GM18520 (cell line): Measurements from ENCODE around the gene PHF2.

Experiments used
- ATAC-seq: cut with Tn5 transposase; IDR thresholded peaks from one replicate; pipeline ENCODE4 v1.9.1; 2021; ENCODE audit not compliant: unreplicated experiment

Gene PHF2

GRCh38 chr9:93576258-93577077 is at the start of gene PHF2:
Gene PHF2, plus strand, starts transcription at chr9:93576584. Its CDS starts 190 bp downstream, at chr9:93576774.
- ATAC-seq: no peak

DNA sequence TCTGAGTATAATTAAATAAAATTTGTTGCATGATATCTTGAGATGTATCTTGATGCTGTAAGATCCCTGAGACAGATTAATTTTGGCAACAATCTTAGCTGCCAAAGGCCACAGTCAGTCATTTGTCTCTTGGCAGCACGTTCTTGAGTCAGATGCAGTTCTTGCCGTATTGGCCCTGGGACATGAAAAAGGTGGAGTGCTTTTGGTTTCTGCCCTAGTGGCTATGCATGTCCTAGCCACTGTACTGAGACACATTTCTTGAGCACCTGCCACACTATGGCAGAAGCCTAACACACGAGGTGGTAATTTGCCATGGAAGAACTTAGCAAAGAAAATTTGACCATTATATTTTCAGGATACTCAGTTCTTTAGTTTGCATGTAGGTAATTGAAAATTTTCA is 45.0 kb upstream of the PHF2 start:
- no peak for ATAC-seq

DNA sequence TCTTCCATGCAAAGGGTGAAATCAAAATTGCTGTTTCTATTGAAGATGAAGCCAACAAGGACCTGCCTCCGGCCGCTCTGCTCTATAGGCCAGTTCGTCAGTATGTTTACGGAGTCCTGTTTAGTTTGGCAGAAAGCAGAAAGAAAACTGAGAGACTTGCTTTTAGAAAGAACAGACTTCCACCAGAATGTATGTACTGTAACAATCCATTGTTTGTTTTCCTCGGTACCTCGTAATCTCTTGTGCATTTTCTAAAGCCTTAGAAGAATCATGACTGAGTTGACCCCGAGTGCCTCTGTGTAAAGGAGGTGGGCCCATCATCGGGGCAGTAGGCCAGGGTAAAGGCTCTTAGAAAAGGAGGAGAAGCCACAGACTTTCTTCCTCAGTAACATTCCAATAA is 44.2 kb upstream of the PHF2 start:
- no peak for ATAC-seq

- ATAC-seq: no peak
Measured at GRCh38 chr9:93533863-93534262, 42.5 kb upstream of the PHF2 start.

DNA sequence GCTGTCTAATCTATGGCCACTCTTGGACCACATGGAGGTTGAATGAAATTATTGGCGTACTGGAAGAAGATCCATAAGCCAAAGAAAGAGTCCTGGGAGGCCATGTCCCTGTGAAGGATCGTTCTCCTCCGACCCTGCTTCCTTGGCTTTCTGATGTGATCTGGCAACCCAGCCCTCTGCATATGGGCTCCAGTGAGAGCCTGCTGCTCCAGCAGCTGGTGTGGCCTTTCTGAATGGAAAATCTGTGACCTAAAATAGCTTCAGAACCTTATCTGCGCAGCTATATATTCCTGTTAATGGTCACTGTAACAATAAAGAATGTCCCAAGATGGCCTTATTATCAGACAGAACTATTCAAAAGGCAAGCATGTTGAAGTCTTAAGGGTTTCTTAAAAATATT is 40.2 kb upstream of the PHF2 start:
- no peak for ATAC-seq

DNA sequence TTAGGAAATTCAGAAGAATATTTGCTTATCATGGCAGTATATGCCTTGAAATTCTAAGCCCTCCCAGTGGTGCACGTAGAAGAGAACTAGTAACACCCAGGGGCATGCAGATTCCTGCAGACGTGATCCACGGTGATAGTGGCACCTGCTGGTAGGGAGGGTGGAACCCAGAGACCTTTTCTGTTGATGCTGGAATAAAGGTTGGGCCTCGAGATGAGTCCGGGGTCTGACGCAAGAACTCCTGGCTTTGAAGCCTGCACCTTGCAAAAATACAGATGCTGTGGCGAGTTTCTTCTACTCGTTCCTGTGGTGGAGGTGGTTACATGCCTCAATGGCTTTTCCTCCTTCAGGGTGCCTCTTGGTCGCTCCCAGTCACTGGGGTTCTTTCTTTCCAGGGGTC is 39.5 kb upstream of the PHF2 start:
- no peak for ATAC-seq

DNA sequence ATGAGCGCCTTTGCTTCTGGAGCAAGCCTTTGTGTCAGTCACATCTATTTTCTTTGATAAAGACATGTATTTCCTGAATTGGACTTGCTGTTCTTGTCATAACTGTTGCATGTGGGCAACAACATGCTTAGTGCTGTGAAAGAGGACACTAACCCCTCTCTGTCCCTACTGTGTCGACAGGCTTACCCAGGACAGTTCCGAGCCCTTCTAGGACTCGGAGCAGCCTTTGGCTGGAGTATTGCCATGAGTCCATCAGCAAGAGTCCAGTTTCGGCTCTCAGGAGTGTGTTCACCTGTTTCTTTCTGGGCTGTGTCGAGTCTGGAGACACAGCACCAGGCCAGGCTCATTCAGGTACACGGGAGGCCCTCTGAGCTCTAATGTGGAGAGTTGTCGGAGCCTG is 36.1 kb upstream of the PHF2 start:
- ATAC-seq: no peak

DNA sequence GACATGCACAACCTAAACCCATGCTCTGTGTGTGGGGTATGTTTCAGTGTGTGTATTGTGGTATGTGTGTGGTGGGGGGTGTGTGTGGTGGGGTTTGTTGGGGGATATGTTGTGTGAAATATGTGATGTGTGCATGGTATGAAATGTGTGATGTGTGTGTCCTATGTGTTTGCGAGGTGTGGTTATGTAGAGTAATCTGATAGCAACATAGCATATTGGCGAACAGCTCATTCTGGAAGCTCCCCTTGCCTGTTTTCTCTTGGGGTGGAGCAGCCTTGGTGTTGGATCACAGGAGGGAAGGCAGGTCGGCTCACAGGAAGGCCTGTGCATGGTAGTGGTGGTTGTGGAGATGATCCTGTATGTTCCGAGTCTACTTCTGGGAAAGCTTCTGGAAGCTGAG is 35.4 kb upstream of the PHF2 start:
- ATAC-seq: no peak

DNA sequence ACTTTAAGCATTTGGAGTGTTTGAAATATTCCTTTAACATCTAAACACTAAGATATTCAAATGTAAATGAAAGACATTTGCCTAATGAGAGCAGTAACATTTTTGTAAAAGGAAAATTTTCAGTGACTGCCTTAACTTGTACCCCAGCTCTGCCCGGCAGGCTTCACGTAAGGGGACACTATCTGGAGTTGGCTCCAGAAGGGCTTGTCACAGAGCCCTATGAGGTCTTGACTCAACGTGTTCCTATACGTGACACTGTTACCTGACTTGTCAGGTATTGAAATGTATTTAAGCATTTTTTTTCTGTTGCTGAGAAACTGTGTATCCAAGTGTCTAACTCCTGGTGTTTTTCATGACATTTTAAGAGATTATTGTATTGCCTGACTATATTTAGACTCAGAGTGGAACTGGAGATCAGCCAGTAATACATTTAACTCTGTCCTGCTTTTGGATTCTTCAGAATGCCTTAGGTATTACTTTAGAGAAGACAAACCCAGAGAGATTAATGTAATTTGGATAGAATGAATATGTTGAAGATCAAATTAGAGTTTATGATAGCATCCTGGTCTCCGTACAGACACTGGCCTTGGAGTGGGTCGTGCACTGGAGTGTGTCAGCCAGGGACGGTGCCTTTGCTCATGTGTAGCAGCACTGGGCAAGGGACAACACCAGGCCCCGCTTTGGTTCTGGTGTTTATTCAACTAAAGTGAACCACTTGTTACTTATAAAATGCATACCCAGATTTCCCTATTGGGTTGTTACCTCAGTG is 34.6 kb upstream of the PHF2 start:
- ATAC-seq: no peak

GRCh38 chr9:93543117-93543516 is 33.3 kb upstream of the PHF2 start:
- ATAC-seq: no peak

DNA sequence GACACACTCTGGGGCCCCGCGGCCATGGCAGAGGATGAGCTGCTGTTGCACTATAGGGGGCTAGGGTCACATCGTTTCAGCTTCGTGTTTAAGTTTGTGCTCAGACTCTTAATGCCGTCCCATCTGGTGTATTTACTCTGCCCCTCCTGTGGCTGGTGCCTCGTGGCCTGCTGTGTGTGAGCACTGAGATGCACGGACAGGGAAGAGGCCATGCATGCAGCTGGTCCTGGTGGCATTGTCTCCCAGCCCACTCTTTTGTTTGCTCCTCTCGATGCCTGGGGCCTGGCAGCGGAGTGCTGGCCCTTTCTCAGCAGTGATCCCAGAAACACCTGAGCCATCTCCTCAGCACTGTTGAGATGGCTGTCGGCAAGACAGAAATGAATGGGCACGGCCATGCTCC is 30.0 kb upstream of the PHF2 start:
- ATAC-seq: no peak

GRCh38 chr9:93549611-93550010 is 26.8 kb upstream of the PHF2 start:
- ATAC-seq: no peak

- no peak for ATAC-seq
Measured at GRCh38 chr9:93552923-93553322, 23.5 kb upstream of the PHF2 start.

DNA sequence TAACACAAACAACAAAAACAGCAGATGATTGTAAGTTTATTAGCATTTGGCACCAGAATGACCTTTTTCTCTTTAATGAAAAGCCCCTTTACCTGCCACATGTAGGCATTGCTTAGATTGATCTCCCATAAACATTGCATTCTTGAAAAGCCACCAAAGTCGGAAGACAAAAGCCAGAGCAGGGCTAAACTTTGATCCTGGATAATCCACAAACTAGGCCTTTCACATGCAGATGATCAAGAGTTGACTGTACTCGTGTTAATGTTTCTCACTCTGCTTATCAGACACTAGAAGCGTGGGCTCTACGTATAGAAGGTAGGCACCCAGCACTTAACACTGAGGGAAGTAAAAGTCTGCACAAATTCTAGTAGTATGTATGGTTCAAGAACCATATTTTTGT is 21.0 kb upstream of the PHF2 start:
- no peak for ATAC-seq

- no peak for ATAC-seq
Measured at GRCh38 chr9:93557366-93558137, 18.8 kb upstream of the PHF2 start.

- no peak for ATAC-seq
Measured at GRCh38 chr9:93558503-93558902, 17.9 kb upstream of the PHF2 start.

DNA sequence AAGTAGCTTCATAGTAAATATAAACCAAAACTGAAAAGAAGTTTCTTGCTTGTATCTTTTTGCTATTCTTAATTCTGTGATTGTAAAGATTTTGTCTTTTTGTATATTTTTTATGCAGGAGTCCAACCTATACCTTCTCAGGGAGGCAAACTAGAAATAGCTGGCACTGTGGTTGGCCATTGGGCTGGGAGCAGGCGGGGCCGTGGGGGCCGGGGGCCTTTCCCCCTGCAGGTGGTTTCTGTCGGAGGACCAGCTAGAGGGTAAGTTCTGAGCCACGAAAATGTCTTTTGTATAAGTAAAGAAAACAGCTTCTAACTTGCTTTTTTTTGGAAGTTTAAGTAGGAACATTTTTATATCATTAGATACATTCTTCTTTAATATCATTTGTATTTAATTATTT is 15.4 kb upstream of the PHF2 start:
- no peak for ATAC-seq

GRCh38 chr9:93562157-93562556 is 14.2 kb upstream of the PHF2 start:
- no peak for ATAC-seq

GRCh38 chr9:93565089-93565488 is 11.3 kb upstream of the PHF2 start:
- ATAC-seq: no peak

DNA sequence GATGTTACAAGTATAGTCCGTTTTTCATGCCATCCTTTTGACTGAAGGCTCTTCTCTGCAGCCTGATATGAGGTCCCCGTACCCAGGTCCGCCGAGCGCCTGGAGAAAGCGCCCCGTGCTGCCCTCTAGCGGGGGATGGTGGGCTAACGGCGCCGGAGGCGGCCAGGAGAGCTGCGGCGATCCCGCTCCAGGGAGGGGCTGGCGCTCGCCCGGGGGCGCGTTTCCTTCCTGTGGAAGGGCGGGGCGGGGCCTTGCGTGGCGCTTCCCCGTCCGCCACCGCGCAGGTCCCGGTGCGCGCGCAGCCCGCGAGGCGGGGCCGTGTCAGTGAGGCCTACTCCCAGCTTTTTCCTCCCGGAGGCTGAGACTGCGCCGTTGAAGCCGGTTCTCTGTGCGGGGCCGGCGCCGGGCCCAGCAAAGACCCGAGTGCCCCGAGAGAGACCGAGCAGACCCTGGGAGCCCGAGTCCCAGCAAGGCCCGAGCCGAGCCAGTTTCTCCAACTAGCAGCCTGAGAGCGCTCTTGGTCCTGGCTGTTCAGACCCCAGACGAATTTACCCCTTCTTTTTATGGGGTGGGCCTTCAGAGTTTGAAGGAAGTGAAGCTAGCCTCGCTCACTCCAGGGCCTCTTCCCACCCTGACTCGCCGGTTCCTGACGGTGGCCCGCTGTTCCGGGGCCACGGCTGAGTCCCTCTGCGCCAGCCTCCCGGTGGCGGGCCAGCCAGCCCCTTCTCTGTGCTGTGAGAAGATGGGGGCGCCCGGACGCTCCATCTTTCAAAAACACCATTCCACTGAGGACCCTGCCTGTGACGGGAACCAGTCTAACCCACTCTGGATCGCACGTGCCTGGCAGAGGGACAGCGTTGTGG is 9.7 kb upstream of the PHF2 start:
- ATAC-seq: peak; percentile 92
